HG02571 (cell line): ENCODE data around the gene LRFN3.
A peak's percentile ranks its signal among the peaks of the same experiment; 100 is the strongest.
"Not testable (repeated sequence)": the region's sequence is repeated elsewhere in the genome, so short reads cannot be mapped to it uniquely, and the experiment has no call there.

Experiments used
- ATAC-seq: cut with Tn5 transposase; IDR thresholded peaks from one replicate; pipeline ENCODE4 v1.9.1; 2021; ENCODE audit warnings: mild to moderate bottlenecking, moderate library complexity; ENCODE audit not compliant: unreplicated experiment

Gene LRFN3

GRCh38 chr19:35935911-35936737 lies at the start of gene LRFN3:
Gene LRFN3, plus strand, starts transcription at chr19:35936374. Its CDS starts 3,052 bp downstream, at chr19:35939426.
- no peak for ATAC-seq

GRCh38 chr19:35887197-35887596 lies 49.0 kb upstream of the LRFN3 start:
- ATAC-seq = no peak

GRCh38 chr19:35888398-35888797 lies 47.8 kb upstream of the LRFN3 start:
- ATAC-seq = no peak

GRCh38 chr19:35889370-35890112 lies 46.6 kb upstream of the LRFN3 start:
- no peak for ATAC-seq

- no peak for ATAC-seq
Measured at GRCh38 chr19:35890113-35890650, 46.0 kb upstream of the LRFN3 start.

- ATAC-seq = not testable (repeated sequence)
Measured at GRCh38 chr19:35891819-35892218, 44.4 kb upstream of the LRFN3 start.

GRCh38 chr19:35894342-35894741 lies 41.8 kb upstream of the LRFN3 start:
- no peak for ATAC-seq

GRCh38 chr19:35895911-35896642 lies 40.1 kb upstream of the LRFN3 start:
- ATAC-seq = no peak

GRCh38 chr19:35896643-35897040 lies 39.5 kb upstream of the LRFN3 start:
- ATAC-seq = no peak

GRCh38 chr19:35897706-35898451 lies 38.3 kb upstream of the LRFN3 start:
- ATAC-seq = no peak

GRCh38 chr19:35898499-35898809 lies 37.7 kb upstream of the LRFN3 start:
- ATAC-seq = no peak

- peak; percentile 45 for ATAC-seq
Measured at GRCh38 chr19:35899547-35900214, 36.5 kb upstream of the LRFN3 start.

GRCh38 chr19:35901055-35901644 lies 35.0 kb upstream of the LRFN3 start:
- no peak for ATAC-seq

- no peak for ATAC-seq
Measured at GRCh38 chr19:35901854-35902661, 34.1 kb upstream of the LRFN3 start, which contains the start of gene HCST. Gene HCST, plus strand, starts transcription at chr19:35902529. Its CDS starts 65 bp downstream, at chr19:35902594.

- ATAC-seq = no peak
Measured at GRCh38 chr19:35902870-35903475, 33.2 kb upstream of the LRFN3 start.

GRCh38 chr19:35903550-35904179 lies 32.5 kb upstream of the LRFN3 start:
- ATAC-seq = no peak

- ATAC-seq = no peak
Measured at GRCh38 chr19:35904311-35905068, 31.7 kb upstream of the LRFN3 start.
